Left lobe of liver (tissue), 2 donors: Measurements from ENCODE around the gene MTARC2. TPM values are rescaled to one million over a fixed set of nuclear protein-coding genes. Genes with fewer than 3 reads are reported as not detected.
"Not testable (repeated sequence)": the region's sequence is repeated elsewhere in the genome, so short reads cannot be mapped to it uniquely, and the experiment has no call there.

Experiments used
- ATAC-seq: fragments of 200-7000 bp; cut with Tn5 transposase; one replicate; pipeline ENCODE4 v1.9.1; 2020; ENCODE audit warnings: mild to moderate bottlenecking, moderate library complexity
- DNase-seq: peaks from one replicate; pipeline ENCODE4 v3.0.0-alpha.2; 2020; ENCODE audit warnings: low spot score
- total RNA-seq: library from RNA; stranded (reverse); gene quantifications from one replicate; pipeline ENCODE4 v1.2.1, GENCODE V29; 2021
- donor health status: DM: no; HTN: no; CAD: no; lungs with moderate emphysema.
- donor health status: DM: no; HTN: yes; CAD: no.

The MTARC2 gene
- total RNA-seq, 1 donor from 2014 or later: 129 TPM

DNA sequence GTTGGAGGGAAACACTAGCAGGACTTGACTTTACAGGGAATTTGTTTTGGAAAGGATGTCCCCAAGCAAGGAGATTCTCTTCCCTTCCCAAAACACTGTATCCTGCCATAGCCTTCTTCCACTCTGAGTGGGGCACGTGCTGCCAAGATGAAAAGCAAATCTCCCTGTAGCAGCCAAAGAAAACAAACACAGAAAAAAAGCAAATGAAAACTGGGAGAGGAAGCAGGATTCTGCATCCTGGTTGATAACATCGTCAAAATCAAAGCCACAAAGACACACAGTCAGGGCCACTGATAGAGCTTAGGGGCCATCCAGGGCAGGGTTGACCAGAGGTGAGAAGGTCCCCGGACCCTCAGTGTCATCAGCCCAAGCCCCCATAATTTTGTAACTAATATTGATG, 16.0 kb upstream of the MTARC2 start:
- DNase-seq (no peak), ATAC-seq (peak; percentile 49)

DNA sequence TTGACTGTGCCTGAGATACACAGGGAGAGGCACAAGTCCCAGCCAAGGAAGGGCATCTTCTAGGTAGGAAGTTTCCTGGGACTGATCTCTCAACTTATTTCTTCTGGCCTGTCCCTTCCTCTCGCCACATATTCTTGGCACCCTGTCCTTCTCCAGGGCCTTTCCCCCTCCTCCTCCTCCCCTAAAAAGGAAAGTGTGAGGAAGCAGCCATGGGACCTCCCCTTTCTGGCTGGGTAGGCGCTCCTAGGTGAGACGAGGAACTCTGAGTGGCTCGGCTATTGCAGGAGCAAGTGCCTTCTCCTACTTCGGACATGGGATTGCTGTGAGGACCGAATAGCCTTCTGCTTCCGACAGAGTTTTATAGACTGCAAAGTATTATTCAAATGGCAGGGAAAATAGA, 15.5 kb upstream of the MTARC2 start:
- DNase-seq (no peak), ATAC-seq (peak; percentile 40)

DNA sequence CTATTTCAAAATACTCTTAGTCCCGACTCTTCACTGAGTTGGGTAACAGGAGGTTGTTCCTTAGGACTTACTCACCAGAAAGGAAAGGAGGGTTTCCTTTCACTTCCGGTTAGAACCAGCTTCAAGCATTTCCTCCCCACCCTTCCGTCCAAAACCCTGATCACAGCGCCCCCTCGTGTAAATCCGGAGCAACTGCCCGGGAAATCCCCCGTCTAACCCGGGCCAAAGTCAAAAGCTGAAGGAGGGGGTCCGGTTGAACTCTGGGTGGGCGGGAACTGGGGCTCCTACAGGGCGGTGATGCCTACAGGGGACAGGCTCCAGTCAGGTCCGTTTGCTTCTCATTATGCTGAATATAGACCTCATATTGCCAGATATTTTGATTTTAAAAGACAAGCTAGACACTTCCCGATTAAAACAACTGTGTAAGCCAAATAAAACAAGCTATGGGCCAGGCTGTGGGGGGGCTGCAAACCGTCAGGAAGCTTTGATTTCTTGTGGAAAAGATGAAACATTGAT, 15.0 kb upstream of the MTARC2 start:
- DNase-seq: peak; percentile 85
- peak; percentile 91 for ATAC-seq

DNA sequence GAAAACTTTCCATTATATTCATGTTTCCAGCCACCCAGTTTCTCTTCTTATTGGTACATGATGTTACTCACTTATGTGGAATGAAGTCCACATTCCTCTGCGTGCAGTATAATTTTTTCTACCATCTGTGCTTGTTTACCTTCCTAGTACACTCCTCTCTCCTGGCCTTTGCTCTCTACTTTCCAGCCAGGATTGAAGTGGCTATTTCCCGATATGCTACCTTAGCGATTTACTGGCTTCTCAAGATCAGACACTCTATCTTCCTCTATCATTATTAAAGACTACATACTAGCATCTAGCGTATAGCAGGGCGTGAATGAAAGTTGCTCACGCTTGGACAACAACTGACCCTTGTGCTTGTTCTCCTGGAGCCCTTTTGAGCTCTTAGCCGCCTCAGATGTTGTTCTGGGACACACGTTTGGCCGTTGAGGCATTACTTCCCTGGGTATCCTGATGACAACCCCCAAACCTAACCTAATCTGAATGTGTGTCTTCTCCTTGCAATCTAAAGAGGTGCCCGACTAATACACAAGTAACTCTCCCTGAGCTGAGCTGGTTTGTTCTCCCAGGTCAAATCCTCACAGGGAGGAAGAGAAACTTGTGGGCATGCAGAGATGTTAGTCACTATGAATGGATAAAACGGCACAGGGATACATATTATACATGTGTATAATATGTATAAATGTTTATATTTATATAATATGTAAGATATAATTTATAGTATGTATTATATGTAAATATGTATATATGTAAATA, 13.4 kb upstream of the MTARC2 start:
- ATAC-seq (peak; percentile 78), DNase-seq (no peak)

DNA sequence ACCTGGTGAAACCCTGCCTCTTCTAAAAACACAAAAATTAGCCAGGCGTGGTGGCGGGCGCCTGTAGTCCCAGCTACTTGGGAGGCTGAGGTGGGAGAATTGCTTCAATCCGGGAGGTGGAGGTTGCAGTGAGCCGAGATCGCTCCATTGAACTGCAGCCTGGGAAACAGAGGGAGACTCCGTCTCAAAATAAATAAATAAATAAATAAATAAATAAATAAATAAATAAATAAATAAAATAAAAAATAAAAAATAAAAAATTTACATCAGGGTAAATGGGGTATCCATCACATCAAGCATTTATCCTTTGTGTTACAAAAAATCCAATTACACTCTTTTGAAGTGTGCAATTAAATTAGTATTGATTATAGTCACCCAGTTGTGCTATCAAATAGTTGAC, 11.8 kb upstream of the MTARC2 start:
- not testable (repeated sequence) for DNase-seq, ATAC-seq

DNA sequence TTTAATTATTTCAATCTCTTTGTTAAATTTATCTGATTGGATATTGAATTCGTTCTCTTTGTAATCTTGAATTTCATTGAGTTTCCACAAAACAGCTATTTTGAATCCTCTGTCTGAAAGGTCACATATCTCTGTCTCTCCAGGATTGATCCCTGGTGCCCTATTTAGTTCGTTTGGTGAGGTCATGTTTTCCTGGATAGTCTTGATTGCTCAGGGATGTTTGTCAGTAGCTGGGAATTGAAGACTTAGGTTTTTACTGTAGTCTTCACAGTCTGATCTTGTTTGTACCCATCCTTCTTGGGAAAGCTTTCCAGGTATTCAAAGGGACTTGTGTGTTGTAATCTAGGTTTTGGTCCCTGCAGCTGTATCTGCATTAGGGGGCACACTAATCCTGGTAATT, 6.8 kb upstream of the MTARC2 start:
- ATAC-seq: peak; percentile 33

DNA sequence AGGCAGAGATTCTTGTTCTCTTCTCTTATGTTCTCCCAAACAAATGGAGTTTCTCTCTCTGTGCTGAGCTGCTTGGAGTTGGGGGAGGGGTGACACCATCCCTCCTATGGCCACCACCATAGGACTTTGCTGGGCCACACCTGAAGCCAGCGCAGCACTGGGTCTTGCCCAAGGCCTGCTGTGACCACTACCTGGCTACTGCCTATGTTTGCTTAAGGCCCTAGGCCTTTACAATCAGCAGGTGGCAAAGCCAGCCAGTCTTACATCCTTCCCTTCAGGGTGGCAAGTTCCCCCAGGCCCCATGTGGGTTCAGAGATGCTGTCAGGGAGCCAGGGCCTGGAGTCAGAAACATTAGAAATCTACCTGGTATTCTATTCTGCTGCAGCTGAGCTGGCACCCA, 6.3 kb upstream of the MTARC2 start:
- ATAC-seq (peak; percentile 50), DNase-seq (no peak)

More for the DNA sequence above, 6.8 kb upstream of the MTARC2 start:
- no peak for DNase-seq

DNA sequence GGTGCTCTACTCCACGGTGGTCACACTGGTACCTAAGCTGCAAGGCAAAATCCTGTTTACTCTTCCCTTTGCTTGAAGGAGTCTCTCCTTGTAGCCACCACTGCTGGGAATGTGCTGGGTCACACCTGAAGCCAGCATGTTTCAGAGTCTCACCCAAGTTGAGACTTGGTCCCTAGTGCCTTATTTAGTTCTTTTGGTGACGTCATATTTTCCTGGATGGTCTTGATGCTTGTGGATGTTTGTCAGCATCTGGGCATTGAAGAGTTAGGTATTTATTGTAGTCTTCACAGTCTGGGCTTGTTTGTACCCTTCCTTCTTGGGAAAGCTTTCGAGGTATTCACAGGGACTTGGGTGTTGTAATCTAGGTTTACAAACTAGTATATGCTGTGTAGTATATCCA, 5.6 kb upstream of the MTARC2 start:
- DNase-seq (no peak), ATAC-seq (no peak)

DNA sequence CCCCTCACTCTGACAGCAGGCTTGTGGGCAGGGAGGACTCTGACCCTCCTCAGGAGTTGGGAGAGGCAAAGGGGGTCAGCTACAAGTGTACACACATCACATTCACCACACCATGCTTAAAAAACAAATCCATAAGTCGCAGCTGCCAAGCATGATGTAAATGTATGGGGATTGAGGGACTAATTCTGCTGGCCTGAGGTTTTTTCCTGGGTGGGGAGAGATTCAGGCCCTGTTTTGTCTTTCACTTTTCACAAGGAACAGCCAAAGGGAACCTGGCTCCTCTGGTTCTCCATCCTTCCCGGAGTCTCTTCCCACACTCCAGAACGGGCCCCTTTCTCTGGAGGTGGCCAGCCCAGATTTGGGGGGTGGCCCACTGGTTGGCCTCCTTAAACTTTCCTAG, 1.3 kb upstream of the MTARC2 start:
- no peak for ATAC-seq
- no peak for DNase-seq

DNA sequence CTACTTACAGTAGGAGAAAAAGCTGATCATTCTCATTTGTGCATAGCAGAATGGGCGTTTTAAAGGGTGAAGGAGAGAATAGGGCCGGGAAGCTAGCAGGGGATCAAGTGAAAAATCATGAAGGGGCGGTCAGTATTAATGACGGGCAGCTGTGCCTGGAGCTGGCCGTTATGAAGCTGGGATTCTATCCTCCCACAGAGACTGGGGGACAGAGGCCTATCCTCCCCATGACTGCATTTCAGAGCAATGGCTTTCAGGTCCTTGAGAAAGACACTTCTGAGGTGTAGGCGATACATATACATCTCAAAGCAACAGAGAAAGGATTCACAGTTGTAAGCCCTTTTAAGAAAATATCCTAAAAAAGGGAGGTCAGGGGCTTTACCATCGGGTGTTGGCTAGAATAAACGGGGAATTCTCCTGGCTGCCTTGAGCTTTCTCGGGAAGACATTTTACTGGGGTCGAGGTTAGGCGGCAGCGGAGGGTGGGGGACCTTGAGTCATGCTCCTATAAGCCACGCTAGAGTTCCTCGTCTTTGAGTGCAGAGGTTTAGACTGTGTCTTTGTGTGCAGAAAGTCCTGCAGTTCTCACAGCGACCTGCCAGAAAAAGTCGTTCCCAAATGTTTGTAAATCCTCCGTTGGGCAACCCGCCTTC, 559 bp upstream of the MTARC2 start:
- peak; percentile 3 for ATAC-seq

DNA sequence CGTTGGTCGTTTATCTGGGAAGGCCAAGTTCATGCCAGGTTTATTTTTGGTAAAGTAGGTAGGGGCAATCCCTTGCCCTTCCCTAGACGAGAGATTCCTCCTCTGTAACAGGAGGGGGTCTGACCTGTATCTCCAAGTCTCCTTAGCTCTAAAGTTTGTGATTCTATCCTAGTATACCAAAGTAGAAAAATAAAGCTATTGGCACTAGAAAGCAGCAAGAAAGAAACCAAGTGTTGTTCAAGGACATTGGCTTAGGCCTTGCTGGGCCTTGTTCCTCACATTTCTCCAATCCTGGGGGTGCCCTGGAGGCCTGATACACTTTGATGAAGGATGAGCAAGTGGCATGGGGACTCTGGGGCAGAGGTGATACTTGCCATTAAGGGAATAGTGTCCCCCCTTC, 814 bp downstream of the MTARC2 start:
- ATAC-seq (no peak), DNase-seq (peak; percentile 21)

More for the DNA sequence above, 559 bp upstream of the MTARC2 start:
- no peak for DNase-seq

DNA sequence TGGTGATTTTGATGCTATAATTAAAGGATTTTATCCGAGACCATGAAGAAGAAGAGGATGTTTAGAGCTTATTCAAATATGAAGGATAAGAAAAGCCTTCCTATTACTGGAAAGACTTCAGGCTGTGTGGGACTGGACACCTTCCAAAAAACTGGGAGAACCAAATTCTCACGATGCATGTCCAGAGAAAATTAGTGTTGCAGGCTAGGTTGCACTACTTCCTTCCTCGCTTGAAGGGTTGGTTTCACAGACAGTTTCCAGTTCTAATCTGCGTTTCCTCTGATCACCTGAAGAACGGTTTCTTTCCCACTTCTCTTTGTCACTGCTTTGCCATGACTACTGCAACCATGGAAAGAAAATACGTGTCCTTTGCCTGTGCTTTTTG, 2.0 kb downstream of the MTARC2 start:
- ATAC-seq: no peak
- peak; percentile 41 for DNase-seq

DNA sequence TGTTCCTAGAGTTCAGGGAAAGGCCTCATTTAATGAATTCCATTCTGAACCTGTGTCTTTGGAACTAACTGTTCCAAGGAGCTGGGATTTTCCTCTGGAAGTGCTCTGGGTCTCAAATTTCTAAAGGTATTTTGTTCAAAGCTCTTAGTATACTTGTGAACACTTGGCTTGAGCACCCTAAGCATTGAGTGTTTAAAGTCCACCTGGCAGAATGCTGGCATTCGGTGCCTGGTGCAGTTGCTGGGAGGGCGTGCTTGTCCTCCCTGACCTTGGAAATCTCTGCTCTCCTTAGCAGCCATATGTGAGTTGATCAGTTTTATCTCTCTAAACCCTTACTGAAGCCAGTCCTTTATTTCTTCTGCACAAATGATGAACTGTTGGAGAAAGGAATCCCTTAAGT, 3.0 kb downstream of the MTARC2 start:
- ATAC-seq (peak; percentile 61), DNase-seq (peak; percentile 75)

DNA sequence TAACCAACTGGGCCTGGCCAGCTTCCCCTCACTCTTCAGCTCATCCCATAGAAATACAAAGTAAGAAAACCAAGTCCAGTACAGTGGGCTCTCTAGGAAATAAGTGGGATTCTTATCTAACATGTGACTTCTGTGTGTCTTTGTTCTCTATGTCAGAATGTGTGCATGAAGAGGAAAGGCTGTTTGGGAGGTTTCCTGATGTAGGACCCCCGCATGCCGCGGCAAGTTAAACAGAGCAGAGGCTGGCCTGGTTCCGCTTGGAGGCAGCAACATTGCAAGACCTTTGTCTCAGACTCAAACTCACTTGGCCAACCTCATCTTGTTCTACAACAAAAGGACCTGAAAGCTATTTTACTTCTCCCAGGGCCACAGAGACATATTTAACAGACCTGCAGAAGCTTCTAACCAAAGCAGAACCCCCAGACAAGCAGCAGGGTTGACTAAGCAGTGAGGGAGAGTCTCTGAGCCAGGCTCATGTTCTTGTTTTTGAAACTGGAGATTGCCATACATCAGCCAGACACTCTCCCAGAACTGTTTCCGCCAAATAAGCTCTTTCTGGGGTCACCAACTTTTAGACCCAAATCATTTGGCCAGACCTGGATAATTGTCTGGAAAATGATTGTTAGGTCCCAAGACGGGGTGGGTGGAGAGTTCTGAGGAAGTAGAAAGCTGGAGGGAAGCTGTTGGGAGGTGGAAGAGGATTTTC, 6.2 kb downstream of the MTARC2 start:
- DNase-seq: peak; percentile 33
- no peak for ATAC-seq

DNA sequence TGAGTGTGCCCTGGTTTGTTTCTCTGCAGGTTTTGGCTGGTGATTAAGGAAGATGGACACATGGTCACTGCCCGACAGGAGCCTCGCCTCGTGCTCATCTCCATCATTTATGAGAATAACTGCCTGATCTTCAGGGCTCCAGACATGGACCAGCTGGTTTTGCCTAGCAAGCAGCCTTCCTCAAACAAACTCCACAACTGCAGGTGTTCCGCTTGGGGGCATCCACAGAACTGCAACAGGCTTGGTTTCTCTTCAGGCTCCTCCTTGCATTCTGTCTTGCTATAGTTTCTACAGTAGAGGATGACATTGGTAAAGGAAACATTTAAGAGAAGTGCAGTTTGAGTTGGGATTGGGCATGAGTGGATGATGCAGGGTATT, 6.8 kb downstream of the MTARC2 start:
- ATAC-seq (no peak), DNase-seq (peak; percentile 14)

DNA sequence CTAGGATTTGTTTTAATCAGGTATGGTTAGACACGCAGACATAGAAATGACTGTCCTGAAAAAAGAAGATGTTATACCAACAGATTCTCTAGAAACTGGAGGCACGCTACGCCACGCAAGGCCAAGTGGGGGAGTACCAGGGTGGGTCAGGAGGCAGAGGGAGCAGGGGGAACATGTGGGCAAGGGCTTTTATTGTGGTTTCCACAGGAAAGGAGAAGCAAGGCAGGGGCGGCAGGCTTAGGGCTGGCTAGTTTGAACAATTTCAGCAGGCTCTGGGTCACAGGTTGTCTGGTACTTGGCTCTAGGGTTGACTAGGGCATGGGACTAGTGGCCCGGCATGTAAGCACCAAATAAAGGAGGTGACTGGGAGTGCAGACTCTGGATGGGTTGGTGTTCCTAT, 7.2 kb downstream of the MTARC2 start:
- DNase-seq (peak; percentile 23), ATAC-seq (no peak)

DNA sequence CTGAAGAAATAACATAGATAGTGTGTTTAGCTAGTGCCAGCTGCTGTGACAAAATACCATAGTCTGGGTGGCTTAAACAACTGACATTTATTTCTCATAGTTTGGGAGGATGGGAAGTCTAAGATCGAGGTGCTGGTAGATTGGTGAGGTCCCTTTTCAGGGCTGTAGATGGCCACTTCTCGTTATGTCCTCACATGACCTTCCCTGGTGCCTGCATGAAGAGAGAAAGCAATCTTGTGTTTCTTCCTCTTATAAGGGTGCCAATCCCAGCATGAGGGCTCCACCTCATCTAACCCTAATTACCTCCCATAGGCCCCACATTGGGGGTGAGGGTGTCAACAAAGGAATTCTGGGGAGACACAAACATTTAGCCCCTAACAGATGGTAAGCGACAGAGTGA, 9.3 kb downstream of the MTARC2 start:
- no peak for ATAC-seq
- DNase-seq: no peak

DNA sequence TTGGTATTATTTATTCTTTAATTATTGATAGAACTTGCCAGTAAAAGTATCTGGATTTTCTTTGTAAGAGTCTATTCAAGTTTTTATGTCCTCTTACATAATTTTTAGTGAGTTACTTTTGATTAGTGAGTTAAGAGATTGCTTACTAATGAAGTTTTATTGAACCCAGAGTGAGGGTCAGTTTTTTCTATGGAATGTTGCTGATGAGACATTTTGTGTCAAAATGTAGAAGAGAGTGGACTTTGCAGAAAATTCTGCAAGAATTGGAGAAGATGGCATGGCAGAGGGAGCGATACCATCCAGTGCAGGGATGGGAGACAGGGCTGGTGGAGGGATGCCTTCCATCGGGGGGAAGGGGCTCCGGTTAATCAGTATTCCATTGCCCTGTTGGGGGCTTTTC, 11.0 kb downstream of the MTARC2 start:
- DNase-seq (no peak), ATAC-seq (no peak)

DNA sequence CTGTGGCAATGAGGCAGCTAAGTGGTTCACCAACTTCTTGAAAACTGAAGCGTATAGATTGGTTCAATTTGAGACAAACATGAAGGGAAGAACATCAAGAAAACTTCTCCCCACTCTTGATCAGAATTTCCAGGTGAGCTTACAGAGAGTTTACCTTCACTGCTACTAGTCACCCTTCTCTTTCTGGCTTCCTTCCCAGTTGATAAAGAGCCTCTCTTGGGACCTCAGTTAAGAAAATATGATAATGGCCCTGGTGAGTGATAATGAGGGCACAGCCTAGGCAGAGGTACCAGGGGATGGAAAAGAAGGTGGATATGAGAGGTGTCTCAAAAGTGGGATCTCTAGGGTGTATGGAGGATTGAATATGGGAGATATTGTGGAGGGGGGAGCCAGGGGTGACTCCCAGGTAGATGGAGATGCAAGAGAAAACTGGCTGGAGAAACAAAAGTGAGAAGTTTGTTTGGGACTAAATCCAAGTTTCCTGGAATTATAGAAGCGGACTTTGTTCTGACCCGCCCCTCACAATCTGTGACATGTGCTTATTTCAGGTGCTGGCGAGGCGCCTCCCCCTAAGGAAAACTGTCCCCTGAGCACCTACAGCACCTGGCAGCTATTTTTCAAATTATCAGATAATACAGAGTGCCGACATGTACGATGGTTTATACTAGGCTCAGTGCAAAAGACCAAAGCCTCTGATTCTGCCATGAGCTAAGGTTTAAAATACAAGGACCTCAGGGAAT, 13.7 kb downstream of the MTARC2 start:
- ATAC-seq (peak; percentile 82), DNase-seq (peak; percentile 83)

DNA sequence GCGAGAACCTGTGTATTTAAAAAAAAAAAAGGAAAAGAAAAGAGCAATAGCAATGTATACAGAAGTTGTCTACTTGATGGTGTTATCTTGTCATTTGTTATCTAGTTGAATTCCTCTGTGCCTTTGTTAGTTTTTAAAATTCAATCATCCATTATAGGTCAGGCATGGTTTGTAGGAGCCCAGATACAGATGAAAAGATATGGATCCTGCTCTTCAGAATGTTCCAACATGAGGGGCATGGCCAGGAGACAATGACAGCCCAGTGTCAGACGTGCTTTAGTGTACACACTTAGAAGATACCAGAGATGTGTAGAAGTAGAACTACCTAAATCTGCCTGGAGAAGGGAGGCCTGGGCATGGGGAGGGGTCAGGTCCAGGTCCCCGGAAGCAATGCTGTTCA, 16.6 kb downstream of the MTARC2 start:
- DNase-seq: no peak
- ATAC-seq: no peak
